ENCODE data around the gene SPOCK1. TPM values are rescaled to one million over a fixed set of nuclear protein-coding genes. Genes with fewer than 3 reads are reported as not detected.

Gene SPOCK1
- total RNA-seq, 1 experiment from 2014 or later, result 10.9 TPM

- Histone ChIP-seq H3K79me1 (ENCODE audit: insufficient read depth, low read depth, low read length, poor library complexity, severe bottlenecking) (no peaks in the 10 kb centered on the region), H3K9me3 (ENCODE audit: control insufficient read depth, low read depth, low read length) (no peaks in the 10 kb centered on the region), H2BK120ac (ENCODE audit: low read depth, low read length, poor library complexity, severe bottlenecking) (no peak overlapping the region), H3K23me2 (ENCODE audit: insufficient read length, low read depth, low read length, poor library complexity, severe bottlenecking) (no peaks in the 10 kb centered on the region), H2BK12ac (ENCODE audit: insufficient read length, low read depth, low read length) (no peak overlapping the region), H3K9ac (ENCODE audit: extremely low read depth, insufficient read length, low read length) (no peak overlapping the region), H2BK5ac (ENCODE audit: insufficient read length, low read length) (no peak overlapping the region), H4K5ac (ENCODE audit: insufficient read length, low read depth, low read length) (no peak overlapping the region), H3K23ac (ENCODE audit: insufficient read length, low read depth, low read length) (no peak overlapping the region), H4K91ac (ENCODE audit: insufficient read length, low read depth, low read length) (no peak overlapping the region), H2BK15ac (ENCODE audit: low read depth, low read length) (no peak overlapping the region), H3K27ac (ENCODE audit: insufficient read length, low read depth, low read length) (no peak overlapping the region), H2AFZ (ENCODE audit: low read length) (no peak overlapping the region), H4K8ac (replicated peaks; ENCODE audit: insufficient read length, low read depth, low read length) (no peak overlapping the region), H3K18ac (ENCODE audit: insufficient read length, low read depth, low read length) (no peak overlapping the region), H3K4me2 (ENCODE audit: insufficient read depth, insufficient read length, low read length) (no peak overlapping the region), H3K4ac (ENCODE audit: low read depth, low read length) (no peak overlapping the region), H3K56ac (ENCODE audit: insufficient read length, low read depth, low read length) (no peak overlapping the region), H2BK20ac (ENCODE audit: low read depth, low read length, poor library complexity, severe bottlenecking) (no peak overlapping the region), H2AK5ac (ENCODE audit: insufficient read length, low read length) (no peak overlapping the region), H3K4me1 (ENCODE audit: insufficient read depth, low read length) (no peaks in the 10 kb centered on the region), H4K20me1 (ENCODE audit: control insufficient read depth, insufficient read depth, insufficient read length) (no peaks in the 10 kb centered on the region), H3K79me2 (ENCODE audit: insufficient read depth, low read length) (no peaks in the 10 kb centered on the region), H3K14ac (ENCODE audit: insufficient read depth, low read length) (no peak overlapping the region), H3T11ph (ENCODE audit: low read length) (no peak overlapping the region), H3K27me3 (ENCODE audit: insufficient read depth, low read length) (no peaks in the 10 kb centered on the region)
- Mint-ChIP-seq H3K27me3 (ENCODE audit: low read depth) (0 out of 2 replicates have a peak, but pooled peaks cover 2% of the 10 kb centered on the region), H3K4me3 (no peak overlapping the region), H3K36me3 (ENCODE audit: insufficient read depth in 1 of 3, low read depth in 3 of 3) (no peaks in the 10 kb centered on the region), H3K9me3 (no peaks in the 10 kb centered on the region; a peak in 1 of 5 replicates), H3K4me1 (peaks cover 0 to 9% of the 10 kb centered on the region in 2 experiments; a peak in 2 of 4 replicates), H3K27ac (no peak overlapping the region)
- no CpG with 5 or more reads among the region's 2 CpGs for WGBS (ENCODE audit: extremely low coverage, insufficient read length, low lambda C conversion rate)
- TF ChIP-seq CTCF (conservative IDR thresholded peaks at IDR 0.05), result no peak
- no peak for DNase-seq
Observed at GRCh38 chr5:137190031-137190430, 309.1 kb downstream of the SPOCK1 start.

Data from H9 (cell line).